VCaP (cell line): Measurements from ENCODE around the gene SCP2.

Experiments used
- H3K27ac ChIP-seq: fragments of 450-650 bp; 2 replicates; pipeline ENCODE4 v1.5.1; 2017
- TF ChIP-seq, protein P1 (sequence below): fragments of 450-650 bp; conservative IDR thresholded peaks from 2 replicates; pipeline ENCODE4 v1.5.1; 2017; ENCODE audit warnings: mild to moderate bottlenecking, moderate library complexity

Gene SCP2

DNA sequence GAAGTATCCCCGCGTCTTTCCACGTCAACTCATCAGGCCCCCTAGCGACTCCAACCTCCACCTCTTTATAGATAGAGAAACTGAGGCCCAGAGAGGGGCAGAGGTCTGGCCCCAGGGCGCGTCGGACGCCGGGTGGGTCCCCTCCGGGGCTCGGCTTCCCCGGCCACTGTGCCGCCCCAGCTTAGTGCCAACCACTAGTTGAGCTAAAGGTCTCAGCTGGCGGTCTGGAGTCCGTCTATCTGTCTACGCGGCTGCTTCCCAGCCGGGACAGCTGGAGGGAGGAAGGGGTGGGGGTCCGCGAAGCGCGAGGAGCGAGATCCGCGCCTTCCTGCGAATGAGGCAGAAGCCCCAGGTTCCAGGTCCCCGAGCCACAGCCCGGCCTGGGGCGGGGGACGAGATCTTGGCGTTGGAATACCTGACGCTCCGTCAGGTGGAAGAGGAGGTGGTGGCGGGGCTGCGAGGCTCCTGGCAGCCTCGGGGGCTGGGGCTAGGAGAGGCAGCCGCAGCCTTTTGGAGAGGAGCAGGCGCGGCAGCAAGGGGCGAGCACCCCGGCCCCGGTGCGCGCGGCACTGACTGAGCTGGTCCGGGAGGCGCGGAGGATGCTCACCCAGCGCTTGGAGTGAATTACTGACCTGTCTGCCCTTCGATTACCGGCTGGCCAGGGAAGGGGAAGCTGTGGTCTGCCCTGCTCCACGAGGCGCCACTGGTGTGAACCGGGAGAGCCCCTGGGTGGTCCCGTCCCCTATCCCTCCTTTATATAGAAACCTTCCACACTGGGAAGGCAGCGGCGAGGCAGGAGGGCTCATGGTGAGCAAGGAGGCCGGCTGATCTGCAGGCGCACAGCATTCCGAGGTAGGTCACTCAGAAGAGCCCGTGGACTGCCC, 135.9 kb downstream of the SCP2 start:
- no peak overlapping the region for H3K27ac ChIP-seq
- TF ChIP-seq, protein P1, sequence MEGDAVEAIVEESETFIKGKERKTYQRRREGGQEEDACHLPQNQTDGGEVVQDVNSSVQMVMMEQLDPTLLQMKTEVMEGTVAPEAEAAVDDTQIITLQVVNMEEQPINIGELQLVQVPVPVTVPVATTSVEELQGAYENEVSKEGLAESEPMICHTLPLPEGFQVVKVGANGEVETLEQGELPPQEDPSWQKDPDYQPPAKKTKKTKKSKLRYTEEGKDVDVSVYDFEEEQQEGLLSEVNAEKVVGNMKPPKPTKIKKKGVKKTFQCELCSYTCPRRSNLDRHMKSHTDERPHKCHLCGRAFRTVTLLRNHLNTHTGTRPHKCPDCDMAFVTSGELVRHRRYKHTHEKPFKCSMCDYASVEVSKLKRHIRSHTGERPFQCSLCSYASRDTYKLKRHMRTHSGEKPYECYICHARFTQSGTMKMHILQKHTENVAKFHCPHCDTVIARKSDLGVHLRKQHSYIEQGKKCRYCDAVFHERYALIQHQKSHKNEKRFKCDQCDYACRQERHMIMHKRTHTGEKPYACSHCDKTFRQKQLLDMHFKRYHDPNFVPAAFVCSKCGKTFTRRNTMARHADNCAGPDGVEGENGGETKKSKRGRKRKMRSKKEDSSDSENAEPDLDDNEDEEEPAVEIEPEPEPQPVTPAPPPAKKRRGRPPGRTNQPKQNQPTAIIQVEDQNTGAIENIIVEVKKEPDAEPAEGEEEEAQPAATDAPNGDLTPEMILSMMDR, result no peak

DNA sequence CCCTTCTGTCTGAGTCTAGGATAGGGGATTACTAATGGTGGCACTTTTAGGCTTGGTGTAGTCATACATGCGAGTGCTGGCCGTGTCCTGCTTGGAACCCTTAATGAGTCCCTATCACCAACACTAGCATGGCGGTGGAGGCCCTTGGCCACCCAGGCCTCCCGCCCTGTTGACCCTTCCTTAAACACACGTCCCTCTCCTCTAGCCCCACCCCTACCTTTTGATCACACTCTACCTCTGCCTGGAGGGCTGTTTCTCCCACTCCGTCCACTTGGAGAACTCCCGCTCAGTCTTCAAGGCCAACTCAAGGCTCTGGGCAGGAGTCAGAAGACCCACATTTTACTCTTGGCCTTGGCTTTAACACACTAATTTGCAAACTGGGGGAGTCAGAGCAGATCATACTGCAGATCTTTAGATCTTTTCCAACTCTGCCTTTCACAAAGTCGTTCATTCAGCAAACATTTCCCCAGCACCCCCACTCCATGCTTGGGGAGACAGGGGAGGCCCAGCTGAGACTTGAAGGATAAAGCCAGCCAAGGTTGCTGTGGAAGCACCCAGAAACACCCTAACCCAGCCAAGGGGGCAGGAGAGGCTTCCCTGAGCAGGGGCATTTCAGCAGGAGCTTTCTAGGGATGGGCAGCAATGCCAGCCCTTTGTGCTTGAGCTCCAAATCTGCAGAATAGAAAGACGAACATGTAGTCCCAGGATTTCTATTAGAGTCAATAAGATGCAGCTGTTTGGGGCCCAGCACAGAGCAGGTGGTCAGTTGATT, 136.9 kb downstream of the SCP2 start:
- TF ChIP-seq, protein P1, result no peak
- no peak overlapping the region for H3K27ac ChIP-seq

DNA sequence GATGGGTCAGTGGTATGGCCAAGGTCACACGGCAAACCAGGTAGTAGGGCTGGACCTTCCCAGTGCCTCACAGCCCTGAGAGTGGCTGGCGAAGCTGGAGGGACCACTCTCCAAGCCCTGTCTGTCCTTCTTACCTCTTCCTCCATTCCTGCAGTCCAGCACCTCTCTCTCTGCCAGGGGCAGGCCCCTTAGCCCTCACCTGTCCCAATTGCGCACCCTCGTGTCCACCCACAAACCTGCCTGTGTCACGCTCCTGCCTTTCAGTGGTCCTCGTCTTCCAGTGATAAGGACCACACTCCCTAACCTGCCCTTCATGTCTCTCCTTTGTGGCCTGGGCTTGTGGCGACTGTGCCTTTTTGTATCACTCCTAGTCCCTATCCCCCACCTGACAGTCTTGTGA, 138.3 kb downstream of the SCP2 start:
- TF ChIP-seq, protein P1, result no peak
- no peak overlapping the region for H3K27ac ChIP-seq

DNA sequence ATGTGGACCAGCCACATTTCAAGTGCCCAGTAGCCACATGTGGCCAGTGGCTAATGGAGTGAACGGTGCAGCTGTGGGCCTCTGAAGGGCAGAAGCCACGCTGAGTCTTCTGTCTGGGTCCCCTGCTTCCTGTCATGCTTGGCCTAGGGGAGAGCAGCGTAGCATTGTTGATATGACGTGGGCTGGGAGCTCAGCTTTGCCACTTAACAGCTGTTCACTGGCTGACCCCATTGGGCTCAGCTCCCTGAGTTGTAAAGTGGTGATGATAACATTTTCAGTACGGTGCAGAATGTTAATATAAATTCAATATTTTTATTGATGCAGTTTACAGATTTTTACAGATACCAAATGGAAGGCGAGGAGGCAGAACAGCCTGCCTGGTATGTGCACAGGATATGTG, 139.4 kb downstream of the SCP2 start:
- no peak overlapping the region for H3K27ac ChIP-seq
- TF ChIP-seq, protein P1, result no peak

DNA sequence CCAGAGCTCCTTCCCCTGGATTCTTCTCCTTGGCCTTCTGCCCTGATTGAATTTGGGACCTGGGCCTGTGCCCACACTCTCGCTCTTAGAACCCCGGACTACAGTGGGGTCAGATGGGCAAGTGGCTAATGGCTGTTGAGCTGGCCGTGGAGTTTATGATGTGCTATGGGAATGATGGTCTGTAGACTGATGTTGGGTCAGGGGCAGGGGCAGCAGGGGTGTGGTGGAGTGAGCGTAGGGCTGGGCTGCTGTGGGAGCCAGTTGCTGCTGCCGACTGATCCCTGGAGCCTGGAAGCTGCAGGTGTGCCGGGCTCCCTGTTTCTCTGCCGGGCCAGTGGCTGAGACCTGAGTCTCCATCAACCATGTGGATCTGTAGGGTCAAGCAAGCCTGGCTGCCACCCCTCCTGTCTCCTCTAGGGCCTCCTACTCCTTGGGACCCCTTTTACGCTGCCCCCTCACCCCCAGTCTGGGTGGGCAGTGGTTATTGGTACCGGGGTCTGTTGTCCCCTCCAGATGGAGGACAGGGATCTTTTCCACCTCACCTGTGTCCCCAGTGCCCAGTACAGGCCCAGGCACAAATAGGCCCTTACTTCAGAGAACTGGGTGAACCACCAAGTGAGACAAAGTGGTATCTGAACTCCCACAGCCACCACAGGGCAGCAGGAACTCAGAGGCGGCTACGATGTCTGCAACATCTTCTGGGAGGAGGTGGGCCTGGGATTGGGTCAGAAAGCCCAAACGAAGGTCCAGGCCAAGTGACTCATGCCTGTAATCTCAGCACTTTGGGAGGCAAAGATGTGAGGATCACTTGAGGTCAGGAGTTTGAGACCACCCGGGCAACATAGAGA, 140.0 kb downstream of the SCP2 start:
- TF ChIP-seq, protein P1, result no peak
- H3K27ac ChIP-seq, result no peak overlapping the region

DNA sequence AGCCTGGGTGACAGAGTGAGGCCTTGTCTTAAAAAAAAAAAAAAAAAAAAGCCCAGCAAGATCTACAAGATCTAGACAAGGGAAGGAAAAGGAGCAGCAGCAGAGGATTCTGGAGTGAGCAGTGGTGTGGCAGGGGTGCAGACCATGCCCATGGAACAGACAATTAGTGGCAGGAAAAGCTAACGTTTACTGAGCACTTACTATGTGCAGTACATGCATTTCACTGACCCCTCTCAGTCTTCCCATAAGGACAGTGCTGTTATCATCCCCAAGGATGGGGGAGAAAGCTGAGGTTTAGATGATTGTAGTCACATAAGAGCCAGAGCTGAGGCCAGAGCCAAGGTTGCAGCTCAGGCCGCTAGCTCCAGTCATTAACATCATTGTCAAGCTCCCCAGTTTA, 140.8 kb downstream of the SCP2 start:
- no peak overlapping the region for H3K27ac ChIP-seq

More for the DNA sequence above, 140.8 kb downstream of the SCP2 start:
- TF ChIP-seq, protein P1, result no peak
